Esophagus squamous epithelium (tissue), 4 donors: ENCODE measurements around the gene CDC40.

Experiments used
- CTCF ChIP-seq, 6 experiments: fragments of 450-650 bp in 4 of 6; fragments of 200-600 bp in 2 of 6; sonication (generic) in 2 of 6; IDR thresholded peaks; one replicate each; pipeline ENCODE4 v1.5.1; 2016 to 2019; ENCODE audit warnings: antibody characterized with exemption in 6 of 6, mild to moderate bottlenecking in 4 of 6, moderate library complexity in 4 of 6
- POLR2A ChIP-seq, 4 donors: fragments of 450-650 bp; IDR thresholded peaks; one replicate each; pipeline ENCODE4 v1.6.1; 2017; ENCODE audit warnings: antibody characterized with exemption in 4 of 4, mild to moderate bottlenecking in 4 of 4, moderate library complexity in 3 of 4

GRCh38 chr6:110239526-110240274 is 59.5 kb downstream of the CDC40 start:
- no peak for TF ChIP-seq CTCF (IDR thresholded peaks at IDR 0.05)
- no peak for TF ChIP-seq POLR2A (IDR thresholded peaks at IDR 0.05)
